Stimulated activated CD8-positive, alpha-beta memory T cell treated with anti-CD3 and anti-CD28 coated beads, Interleukin-15, amount 100 ng/mL, for 4 hours (primary cell): ENCODE results near the gene FSIP1.

Experiments used
- DNase-seq, 2 donors: peaks; one replicate each; pipeline ENCODE4 v3.0.0-alpha.2; 2020; ENCODE audit warnings: low read depth in 2 of 2

The FSIP1 gene

GRCh38 chr15:39792025-39792843 lies 9.6 kb upstream of the FSIP1 start:
- DNase-seq, result no peak

GRCh38 chr15:39789736-39790135 lies 7.1 kb upstream of the FSIP1 start:
- DNase-seq, result no peak

DNA sequence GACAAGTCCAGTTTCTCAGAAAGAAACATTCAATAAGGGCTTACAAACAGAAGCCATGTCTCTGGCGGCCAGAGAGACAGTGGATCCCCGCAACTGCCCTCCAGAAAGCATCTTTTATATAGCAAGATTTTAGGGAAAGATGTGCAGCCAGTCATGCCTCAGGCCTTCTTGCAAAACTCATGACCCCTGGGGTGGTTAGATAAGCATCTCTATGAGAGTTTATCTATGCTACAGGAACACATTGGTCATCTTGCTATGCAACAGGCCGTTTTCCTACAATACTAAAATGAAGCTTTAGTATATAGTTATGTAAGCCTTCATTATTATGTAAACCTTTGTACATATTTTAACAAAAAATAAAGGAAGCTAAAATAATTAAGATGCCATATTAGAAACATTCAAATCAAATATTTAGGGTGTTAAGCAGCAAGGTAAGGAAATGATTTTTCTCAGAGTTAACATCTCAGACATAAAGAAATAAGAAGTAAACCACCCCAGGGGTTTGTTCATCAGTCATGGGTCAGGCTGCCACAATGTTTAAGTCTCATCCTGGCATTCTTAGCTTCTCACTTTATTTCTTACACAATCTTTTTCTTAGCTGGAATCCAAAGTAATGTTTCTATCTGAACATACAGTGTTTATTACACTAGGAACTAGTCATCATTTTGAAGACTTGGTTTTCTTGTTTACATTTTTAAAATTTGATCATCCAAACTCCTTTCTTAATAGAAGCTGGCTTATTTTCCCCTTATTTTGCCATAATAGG lies 6.3 kb upstream of the FSIP1 start:
- DNase-seq, result no peak

DNA sequence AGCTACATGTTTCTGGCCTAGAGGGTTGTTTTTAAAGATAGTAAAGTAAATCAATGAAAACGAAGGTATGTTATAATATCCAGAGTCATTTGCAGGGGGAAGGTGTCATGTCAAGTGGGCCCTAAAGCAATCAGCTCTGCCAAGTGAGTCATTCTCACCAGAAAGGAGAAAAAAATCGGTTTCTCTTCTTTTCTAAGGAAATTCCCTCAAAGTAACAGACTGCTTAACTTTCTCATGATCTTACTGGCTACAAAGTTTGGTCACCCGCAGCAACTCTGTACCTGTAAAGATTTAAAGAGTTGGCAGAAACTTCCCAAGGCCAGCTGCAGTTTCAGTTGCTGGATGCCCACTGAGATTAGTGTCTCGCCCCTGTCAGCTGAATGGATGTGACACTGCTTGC lies 5.5 kb upstream of the FSIP1 start:
- DNase-seq, result no peak

GRCh38 chr15:39787479-39787878 lies 4.8 kb upstream of the FSIP1 start:
- DNase-seq, result no peak

- no peak for DNase-seq
Observed at GRCh38 chr15:39786447-39787056, 3.9 kb upstream of the FSIP1 start.

DNA sequence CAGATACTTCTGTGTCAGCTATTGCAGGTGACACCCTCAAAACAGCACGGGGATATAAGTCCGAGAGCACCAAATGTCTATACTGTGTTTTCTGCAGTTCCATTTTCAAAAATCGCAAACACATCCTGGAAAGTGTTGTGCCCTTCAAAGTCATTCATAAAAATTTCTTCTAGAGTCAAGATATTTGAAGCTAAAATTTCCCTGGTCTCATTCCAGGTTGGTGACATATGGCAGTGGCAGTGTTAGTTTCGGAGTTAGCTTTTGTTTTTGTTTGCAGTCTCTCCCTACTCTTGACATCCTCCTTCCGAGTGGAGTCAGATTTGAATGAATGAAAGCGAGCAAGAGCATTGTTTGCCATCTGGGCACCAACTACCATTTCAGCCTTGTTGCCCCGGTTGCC lies 3.2 kb upstream of the FSIP1 start:
- DNase-seq, result no peak

DNA sequence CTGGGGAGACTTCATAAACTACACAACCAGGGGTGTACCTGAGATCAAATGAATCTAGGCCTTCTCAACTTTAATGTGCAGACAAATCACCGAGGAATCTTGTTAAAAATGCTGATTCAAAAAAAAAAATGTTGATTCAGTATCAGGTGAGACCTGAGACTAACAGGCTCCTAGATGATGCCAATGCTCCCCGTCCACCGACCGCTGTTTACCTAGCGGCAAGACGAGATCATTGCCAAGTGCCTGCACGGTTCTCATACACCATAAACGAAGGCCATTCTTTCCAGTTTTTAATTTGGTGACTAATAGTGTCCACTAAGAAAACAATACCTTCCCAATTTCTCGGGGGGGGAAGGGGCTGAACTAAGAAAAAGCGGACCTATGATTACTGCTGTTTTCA lies 2.5 kb upstream of the FSIP1 start:
- no peak for DNase-seq

DNA sequence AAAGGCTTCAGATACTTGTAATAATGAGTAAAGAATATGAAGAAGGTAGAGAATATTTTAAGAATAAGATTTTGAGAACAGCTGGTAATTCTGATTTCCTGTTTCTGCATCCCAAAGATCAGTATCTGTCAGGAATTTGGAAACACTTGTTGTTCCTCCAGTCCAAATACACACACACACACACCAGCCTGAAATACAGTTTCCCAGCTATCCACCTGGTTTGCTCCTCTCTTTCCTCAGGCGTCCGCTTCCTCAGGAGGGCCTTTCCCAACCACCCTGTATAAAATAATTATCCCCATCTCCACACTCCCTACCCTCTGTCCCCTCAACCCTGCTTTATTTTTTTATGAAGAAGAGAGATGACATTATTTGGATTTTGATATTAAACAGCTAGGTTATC lies 2.0 kb upstream of the FSIP1 start:
- DNase-seq, result no peak

GRCh38 chr15:39784125-39784524 lies 1.5 kb upstream of the FSIP1 start:
- DNase-seq, result no peak

- DNase-seq, result no peak
Observed at GRCh38 chr15:39783244-39783820, 691 bp upstream of the FSIP1 start.

GRCh38 chr15:39781967-39782302 lies 706 bp downstream of the FSIP1 start:
- no peak for DNase-seq

DNA sequence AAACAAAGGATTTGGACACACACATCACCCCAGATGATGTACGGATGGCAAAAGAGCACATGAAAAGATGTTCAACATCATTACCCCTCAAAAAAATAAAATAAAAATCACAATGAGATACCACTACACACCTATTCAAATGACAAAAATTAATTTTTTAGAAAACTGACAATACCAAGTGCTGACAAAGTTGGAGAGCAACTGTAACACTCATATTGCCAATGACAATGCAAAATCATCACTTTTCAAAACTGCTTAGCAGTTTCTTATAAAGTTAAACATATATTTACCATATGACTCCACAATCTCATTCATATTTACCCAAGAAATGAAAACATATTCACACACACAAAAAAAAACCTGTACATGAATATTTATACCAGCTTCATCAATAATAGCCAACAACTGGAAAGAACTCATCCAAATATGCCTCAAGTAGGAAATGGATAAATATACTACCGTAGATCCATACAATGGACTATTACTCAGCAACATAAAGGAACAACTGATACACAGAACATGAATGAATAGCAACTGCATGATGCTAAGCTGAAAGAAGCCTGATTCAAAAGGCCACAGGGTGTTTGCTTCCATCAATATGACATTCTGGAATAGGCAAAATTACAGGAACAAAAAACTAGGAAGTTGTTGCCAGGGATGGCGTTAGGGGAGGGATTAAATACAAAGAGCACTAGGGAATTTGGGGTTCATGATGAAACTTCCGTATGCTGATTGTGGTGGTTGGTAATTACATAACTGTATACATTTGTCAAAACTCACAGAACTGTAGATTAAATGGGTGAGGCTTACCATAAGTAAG lies 1.3 kb downstream of the FSIP1 start:
- no peak for DNase-seq

DNA sequence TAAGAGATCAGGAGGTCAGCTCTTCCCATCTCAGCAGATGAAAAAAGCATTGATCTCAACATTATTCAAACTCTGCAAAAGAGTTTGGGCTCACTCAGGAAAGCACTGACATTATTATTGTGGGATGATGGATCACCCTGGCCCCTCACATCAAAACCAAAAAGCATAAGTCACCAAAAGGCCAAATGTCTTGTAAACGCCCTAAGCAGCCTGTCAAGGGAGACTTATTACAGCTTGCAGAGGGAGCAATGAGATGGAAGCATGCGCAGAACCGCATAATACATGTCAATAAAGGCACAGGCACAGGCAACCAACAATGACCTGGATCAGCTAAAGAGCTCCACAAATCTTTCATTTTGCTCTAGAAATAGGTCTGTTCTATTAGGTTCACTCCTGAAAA lies 4.6 kb downstream of the FSIP1 start:
- DNase-seq, result no peak

DNA sequence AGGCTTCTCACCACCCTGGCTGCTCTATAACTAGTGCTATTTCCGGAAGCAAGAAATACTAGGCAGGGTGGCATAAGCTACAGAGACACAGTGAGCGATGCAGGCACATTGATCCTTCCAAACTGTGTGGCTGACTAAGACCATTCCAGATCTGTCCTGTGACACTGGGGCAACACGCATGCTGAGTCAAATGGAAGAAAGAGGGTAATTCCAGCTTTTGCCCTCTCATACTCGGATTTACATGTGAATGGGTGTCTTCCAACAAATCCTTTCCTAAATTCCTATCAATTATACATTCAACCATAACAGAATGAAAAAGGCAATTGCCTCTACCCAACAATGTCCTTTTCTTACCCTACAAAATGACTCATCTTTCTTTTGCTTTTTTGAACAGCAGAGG lies 5.1 kb downstream of the FSIP1 start:
- no peak for DNase-seq

DNA sequence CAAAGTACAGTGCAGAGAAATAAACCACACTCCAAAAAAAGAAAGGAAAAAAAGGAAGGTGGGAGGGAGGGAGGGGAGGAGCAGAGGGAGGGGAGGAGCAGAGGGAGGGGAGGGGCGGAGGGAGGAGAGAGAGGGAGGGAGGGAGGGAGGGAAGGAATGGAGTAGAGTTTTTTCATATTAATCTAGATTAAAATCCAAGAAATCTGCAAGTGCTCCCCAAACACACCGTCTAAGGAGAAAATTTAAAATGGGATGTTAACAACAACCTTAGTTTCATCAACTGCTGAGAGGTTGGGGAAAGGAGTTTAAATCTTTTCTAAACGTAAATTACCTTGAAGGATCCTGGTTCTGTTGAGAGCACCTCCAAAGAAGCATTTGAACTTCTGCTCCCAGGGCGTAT lies 6.6 kb downstream of the FSIP1 start:
- no peak for DNase-seq

DNA sequence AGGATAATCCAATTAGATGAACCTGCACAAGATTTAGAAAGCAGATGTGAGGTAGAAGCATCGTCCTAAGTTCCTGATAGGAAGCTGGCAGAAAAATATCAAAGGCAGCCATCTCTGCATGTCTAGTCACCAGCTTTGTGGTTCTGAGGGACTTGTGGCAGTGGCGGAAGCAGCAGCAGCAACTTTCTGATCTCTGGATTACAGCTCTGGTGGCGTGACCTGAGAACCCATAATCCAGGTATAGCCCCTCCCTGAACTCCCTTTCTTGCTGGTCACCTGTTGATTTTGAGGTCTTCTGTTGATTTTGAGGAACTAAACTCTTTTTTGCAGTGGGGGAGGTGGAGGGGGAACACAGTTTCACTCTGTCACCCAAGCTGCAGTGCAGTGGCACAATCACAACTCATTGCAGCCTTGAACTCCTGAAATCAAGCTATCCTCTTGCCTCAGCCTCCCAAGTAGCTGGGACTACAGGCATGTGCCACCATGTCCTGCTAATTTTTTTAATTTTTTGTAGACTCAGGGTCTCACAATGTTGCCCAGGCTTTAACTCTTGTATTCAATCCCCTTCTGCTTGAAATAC lies 7.9 kb downstream of the FSIP1 start:
- DNase-seq, result peak in 1 of 2 donors; percentile 3

GRCh38 chr15:39770748-39771689 lies 11.6 kb downstream of the FSIP1 start:
- DNase-seq, result no peak

DNA sequence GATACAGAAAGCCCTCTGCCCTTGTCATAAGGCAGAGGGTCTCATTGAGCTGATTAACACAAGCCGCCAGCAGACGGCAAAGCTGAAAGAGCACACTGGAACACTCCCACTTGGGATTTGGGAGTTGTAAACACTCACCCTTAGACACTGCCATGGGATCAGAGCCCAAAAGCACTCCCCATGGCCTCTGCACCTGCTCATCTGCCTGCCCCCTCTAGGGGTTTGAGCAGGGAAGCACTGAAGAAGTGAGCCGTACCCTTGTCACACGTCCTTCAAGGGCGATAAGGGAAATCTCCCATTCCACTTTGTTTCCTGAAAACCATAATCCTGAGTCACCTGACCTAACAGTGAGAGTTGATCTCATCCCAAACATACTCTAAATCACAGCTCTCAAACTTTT lies 14.7 kb downstream of the FSIP1 start:
- DNase-seq, result no peak

DNA sequence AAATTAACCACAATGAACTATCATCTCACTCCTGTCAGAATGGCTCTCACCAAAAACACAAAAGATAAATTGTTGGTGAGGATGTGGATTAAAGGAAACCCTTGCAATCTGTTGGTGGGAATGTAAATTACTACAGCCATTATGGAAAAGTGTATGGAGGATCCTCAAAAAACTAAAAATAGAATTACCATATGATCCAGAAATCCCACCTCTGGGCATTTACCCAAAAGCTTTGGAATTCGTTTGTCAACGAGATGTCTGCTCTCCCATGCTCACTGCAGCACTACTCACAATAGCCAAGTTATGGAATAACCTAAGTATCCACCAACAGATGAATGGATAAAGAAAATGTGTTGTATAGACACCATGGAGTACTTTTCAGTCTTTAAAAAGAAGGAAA lies 21.6 kb downstream of the FSIP1 start:
- DNase-seq, result no peak
